Stimulated activated CD8-positive, alpha-beta memory T cell treated with anti-CD3 and anti-CD28 coated beads, Interleukin-7, amount 100 ng/mL, for 48 hours (primary cell): Measurements from ENCODE around the gene OR7D2.
A peak's percentile ranks its signal among the peaks of the same experiment; 100 is the strongest.
"Not testable (repeated sequence)": the region's sequence is repeated elsewhere in the genome, so short reads cannot be mapped to it uniquely, and the experiment has no call there.

Source experiments
- DNase-seq, 2 donors: peaks; one replicate each; pipeline ENCODE4 v3.0.0-alpha.2; 2020; ENCODE audit warnings: low read depth in 1 of 2; ENCODE audit errors: extremely low read depth in 1 of 2

Gene OR7D2

DNA sequence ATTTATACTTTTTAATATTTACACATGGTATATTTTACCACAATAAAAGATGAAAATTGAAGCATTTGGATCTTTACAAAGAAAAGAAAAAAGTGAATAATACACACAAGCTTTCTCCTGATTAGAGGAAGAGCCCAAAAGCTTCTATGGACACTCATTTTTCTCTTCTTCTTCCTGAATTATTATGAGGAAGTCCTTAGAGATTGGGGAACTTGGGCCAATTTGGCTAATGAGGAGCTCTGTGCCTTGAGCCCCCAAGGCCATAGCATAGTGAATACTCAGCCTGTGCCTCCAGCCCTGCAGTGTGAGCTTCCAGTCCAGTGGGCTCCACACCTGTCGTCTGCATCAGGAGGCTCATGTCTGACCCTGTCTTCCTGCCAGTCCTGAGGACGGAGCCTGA lies 19.3 kb downstream of the OR7D2 start:
- DNase-seq = not testable (repeated sequence)

DNA sequence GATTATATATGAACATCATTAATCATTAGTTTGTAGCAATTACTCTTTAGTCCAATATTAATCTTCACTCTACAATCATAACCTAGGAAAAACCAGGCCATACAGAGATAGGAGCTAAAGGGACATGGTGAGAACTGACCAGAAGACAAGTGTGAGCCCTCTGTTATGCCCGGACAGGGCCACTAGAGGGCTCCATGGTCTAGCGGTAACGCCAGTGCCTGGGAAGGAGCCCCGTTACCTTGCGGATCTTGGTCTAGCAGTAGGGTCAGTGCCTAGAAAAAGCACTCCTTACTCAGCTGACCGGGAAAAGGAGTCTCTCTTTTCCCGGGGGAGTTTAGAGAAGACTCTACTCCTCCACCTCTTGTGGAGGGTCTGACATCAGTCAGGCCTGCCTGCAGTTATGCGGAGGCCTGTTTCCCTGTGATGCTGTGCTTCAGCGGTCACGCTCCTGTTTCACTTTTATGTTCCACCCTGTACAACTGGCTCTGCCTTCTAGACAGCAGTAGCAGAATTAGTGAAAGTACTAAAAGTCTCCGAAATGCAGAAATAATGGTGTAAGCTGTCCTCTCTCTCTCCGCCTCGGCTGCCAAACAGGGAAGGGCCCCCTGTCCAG lies 26.8 kb downstream of the OR7D2 start:
- DNase-seq = peak; percentile 13 to 25

DNA sequence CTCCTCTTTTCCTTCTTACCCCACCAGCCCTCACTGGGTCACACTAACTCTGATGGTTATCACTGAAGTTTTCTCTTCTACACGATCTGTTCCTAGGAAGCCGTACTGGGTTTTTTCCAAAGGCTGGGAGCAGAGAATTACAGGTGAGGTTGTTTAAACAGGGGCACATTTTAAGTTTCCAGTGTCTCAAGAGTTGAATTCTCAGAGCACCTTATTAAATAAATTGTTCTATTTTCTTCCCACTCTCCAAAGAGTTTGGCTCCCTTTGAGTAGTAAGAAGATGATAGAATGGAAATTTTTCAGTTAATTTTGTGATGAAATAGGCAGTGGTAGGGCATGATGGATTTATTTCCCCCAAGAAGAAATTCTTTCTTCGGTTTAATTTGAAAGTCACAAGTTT lies 40.7 kb downstream of the OR7D2 start, which contains the start of gene OR7D4:
Gene OR7D4 (minus strand): TSS at position 101 of the 400 bp plus-strand sequence. CDS start 4,752 bp downstream, outside the sequence.
- DNase-seq = no peak
